ENCODE results near the gene TMED5. TPM values are rescaled to one million over a fixed set of nuclear protein-coding genes. Genes with fewer than 3 reads are reported as not detected.

TMED5 gene
- total RNA-seq, 4 donors from 2014 or later = 23.9 to 34.4 (median 26.9) TPM

DNA sequence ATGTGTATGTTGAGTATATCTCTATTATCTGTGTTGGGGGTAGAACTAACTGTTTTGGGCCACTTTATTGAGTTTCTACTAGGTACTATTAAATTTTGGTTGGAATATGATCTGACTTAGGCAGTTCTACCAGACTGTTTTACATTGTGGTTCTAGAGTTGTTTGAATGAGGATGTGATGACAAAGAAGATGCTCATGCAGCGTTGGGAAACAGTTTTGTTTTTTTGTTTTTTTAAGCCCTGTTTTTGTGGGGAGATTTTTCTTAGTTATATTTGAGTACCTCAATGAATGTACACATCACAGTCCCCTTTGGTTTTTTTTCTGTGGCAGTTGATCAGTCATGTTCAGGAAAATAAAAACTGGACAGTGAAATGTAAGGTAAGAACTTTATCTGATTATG is 40.1 kb downstream of the TMED5 start:
- H3K4me3 ChIP-seq (ENCODE audit: low read depth, poor library complexity, severe bottlenecking) = no peak overlapping the region
- no peak for TF ChIP-seq POLR2A (IDR thresholded peaks at IDR 0.05)
- TF ChIP-seq, protein P1, sequence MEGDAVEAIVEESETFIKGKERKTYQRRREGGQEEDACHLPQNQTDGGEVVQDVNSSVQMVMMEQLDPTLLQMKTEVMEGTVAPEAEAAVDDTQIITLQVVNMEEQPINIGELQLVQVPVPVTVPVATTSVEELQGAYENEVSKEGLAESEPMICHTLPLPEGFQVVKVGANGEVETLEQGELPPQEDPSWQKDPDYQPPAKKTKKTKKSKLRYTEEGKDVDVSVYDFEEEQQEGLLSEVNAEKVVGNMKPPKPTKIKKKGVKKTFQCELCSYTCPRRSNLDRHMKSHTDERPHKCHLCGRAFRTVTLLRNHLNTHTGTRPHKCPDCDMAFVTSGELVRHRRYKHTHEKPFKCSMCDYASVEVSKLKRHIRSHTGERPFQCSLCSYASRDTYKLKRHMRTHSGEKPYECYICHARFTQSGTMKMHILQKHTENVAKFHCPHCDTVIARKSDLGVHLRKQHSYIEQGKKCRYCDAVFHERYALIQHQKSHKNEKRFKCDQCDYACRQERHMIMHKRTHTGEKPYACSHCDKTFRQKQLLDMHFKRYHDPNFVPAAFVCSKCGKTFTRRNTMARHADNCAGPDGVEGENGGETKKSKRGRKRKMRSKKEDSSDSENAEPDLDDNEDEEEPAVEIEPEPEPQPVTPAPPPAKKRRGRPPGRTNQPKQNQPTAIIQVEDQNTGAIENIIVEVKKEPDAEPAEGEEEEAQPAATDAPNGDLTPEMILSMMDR (IDR thresholded peaks at IDR 0.05) = no peak
- 73 to 83% methylated on average over 1 of the region's 1 CpG for WGBS, 2 donors
- intact Hi-C loops (cut with DNase I; ENCODE audit: low total_unique reads) = no loop called here
- DNase-seq (ENCODE audit: low spot score in 2 of 2) = no peak

DNA sequence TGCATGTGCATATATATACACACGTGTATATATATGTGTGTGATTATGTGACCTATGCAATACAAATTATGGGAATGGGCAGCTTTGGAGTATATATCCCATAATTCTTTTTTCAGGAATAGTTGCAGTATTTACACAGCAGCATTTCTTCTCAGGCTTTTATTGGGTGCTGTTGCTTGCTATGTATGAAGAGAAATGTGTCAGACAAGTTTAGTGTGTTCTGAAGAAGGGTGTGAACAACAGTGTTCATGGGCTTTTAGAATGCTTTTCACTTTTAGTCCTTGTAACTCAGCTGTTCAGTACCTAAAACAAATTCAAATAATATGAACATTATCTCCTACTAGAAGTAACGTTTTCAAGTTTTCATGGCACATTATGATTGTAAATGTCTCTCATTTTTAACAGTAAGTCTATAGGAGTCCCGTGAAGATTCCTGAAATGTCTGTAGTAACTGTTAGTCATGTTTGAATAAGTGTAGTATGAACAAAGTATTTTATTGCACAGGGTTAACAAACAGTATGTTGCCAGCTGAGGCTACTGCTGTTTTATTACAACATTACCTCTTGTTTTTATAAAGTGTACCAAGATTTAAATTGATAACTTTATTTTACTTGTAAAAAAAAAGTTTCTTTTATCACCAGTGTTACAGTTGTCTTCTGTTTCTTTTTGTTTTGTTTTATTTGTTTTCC is 42.5 kb downstream of the TMED5 start:
- TF ChIP-seq, protein P1 (IDR thresholded peaks at IDR 0.05) = no peak
- no peak for TF ChIP-seq POLR2A (IDR thresholded peaks at IDR 0.05)
- intact Hi-C loops (cut with DNase I; ENCODE audit: low total_unique reads) = no loop called here
- no peak for DNase-seq (ENCODE audit: low spot score in 2 of 2)
- WGBS, 2 donors = 59 to 79% methylated on average over 3 of the region's 3 CpGs
- no peak overlapping the region for H3K4me3 ChIP-seq (ENCODE audit: low read depth, poor library complexity, severe bottlenecking)

DNA sequence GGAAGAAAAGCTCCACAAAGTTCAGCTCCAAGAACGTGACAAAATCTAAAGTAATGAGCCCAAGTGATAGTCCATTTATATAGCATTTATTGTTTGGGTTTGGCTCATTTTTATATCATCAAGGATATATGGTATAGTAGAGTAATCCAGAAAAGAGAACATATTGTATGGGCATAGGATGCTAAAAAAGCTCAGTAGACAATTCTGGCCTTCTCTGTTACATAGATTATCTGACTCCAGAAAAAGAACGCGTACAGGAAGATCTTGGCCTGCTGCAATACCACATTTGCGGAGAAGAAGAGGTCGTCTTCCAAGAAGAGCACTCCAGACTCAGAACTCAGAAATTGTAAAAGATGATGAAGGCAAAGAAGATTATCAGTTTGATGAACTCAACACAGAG is 43.8 kb downstream of the TMED5 start:
- no peak for DNase-seq (ENCODE audit: low spot score in 2 of 2)
- intact Hi-C loops (cut with DNase I; ENCODE audit: low total_unique reads) = no loop called here
- WGBS, 2 donors = 95 to 97% methylated on average over 5 of the region's 5 CpGs
- TF ChIP-seq POLR2A (IDR thresholded peaks at IDR 0.05) = no peak
- TF ChIP-seq, protein P1 (IDR thresholded peaks at IDR 0.05) = no peak
- H3K4me3 ChIP-seq (ENCODE audit: low read depth, poor library complexity, severe bottlenecking) = no peak overlapping the region

DNA sequence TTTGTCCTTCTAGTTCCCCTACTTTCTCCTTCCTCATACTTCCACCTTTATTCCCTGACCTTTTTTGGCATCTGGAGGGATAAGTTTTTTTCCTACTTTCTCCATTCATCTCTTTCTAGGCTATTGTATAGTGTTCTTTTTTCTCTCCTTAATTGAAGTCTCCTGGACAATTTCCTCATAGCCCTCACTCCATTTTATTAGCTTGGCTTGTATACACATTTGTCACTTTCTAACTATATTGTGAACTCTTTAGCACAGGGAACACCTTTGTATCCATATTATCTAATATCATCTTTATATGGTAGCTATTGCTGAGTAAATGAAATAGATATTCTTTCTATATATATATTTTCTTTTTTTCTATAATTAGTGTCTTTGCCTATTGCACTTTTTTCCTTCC is 47.6 kb downstream of the TMED5 start:
- TF ChIP-seq, protein P1 (IDR thresholded peaks at IDR 0.05) = no peak
- no peak for TF ChIP-seq POLR2A (IDR thresholded peaks at IDR 0.05)
- H3K4me3 ChIP-seq (ENCODE audit: low read depth, poor library complexity, severe bottlenecking) = no peak overlapping the region
- intact Hi-C loops (cut with DNase I; ENCODE audit: low total_unique reads) = no loop called here
- no peak for DNase-seq (ENCODE audit: low spot score in 2 of 2)

DNA sequence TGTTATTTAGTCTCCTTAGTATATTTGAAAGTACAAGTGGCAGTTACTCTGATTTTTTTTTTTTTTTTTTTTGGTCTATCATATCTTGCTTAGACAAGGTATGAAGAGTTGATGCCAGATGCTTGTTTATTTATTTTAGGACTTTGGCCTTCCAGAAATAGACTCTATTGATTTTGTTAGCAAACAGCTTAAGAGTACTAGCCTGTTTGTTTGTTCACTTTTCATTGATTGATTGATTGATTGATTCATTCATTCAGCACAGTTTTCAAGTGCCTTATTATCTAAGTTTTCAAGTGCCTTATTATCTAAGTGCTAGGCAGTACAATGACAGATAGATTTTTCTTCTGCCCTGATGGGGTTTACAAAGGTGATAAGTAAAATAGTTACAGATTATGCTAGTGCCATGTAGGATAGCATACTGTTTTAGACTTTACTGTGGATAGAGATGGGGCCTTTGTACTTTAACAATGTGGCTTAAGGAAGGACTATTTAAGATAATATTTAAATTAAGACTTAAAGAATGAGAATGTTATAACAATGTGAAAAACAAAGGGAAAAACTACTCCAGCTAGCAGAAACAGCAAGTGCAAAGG is 50.6 kb downstream of the TMED5 start:
- no peak overlapping the region for H3K4me3 ChIP-seq (ENCODE audit: low read depth, poor library complexity, severe bottlenecking)
- DNase-seq (ENCODE audit: low spot score in 2 of 2) = no peak
- TF ChIP-seq, protein P1 (IDR thresholded peaks at IDR 0.05) = no peak
- no peak for TF ChIP-seq POLR2A (IDR thresholded peaks at IDR 0.05)
- intact Hi-C loops (cut with DNase I; ENCODE audit: low total_unique reads) = no loop called here
